Measurements from ENCODE around the gene APCDD1L. TPM values are rescaled to one million over a fixed set of nuclear protein-coding genes. Genes with fewer than 3 reads are reported as not detected.
"Not testable (repeated sequence)": the region's sequence is repeated elsewhere in the genome, so short reads cannot be mapped to it uniquely, and the experiment has no call there.

Gene APCDD1L
- total RNA-seq, 3 donors from 2014 or later = not detected

- no peaks in the 10 kb centered on the region for H3K27me3 Mint-ChIP-seq (ENCODE audit: low read depth)
- H3K4me1 Mint-ChIP-seq (ENCODE audit: low read depth) = peaks cover 27% of the 10 kb centered on the region
- H3K9me3 Mint-ChIP-seq = no peaks in the 10 kb centered on the region
- H3K36me3 Mint-ChIP-seq (ENCODE audit: insufficient read depth) = peaks cover 16% of the 10 kb centered on the region
- H3K4me3 Mint-ChIP-seq = no peak overlapping the region
- ATAC-seq = no peak
- no peak for DNase-seq
Measured at GRCh38 chr20:58428364-58428763, 86.8 kb downstream of the APCDD1L start.

- ATAC-seq; H3K4me3 Mint-ChIP-seq; DNase-seq; H3K27me3 Mint-ChIP-seq (ENCODE audit: low read depth); H3K9me3 Mint-ChIP-seq: not testable (repeated sequence)
- Mint-ChIP-seq H3K36me3 (ENCODE audit: insufficient read depth) (peaks cover 14% of the 10 kb centered on the region), H3K4me1 (ENCODE audit: low read depth) (peaks cover 19% of the 10 kb centered on the region)
Measured at GRCh38 chr20:58427571-58427970, 87.6 kb downstream of the APCDD1L start.

- no peaks in the 10 kb centered on the region for H3K9me3 Mint-ChIP-seq
- H3K36me3 Mint-ChIP-seq (ENCODE audit: insufficient read depth) = peaks cover 19% of the 10 kb centered on the region
- DNase-seq (no peak), ATAC-seq (no peak)
- H3K27me3 Mint-ChIP-seq (ENCODE audit: low read depth) = no peaks in the 10 kb centered on the region
- H3K4me1 Mint-ChIP-seq (ENCODE audit: low read depth) = peaks cover 11% of the 10 kb centered on the region
- no peak overlapping the region for H3K4me3 Mint-ChIP-seq
Measured at GRCh38 chr20:58424218-58424969, 90.8 kb downstream of the APCDD1L start.

- H3K9me3 Mint-ChIP-seq = no peaks in the 10 kb centered on the region
- no peak for ATAC-seq
Measured at GRCh38 chr20:58421497-58421850, 93.7 kb downstream of the APCDD1L start.

GRCh38 chr20:58420798-58421496 lies 94.3 kb downstream of the APCDD1L start:
- H3K4me1 Mint-ChIP-seq (ENCODE audit: low read depth) = peaks cover 30% of the 10 kb centered on the region
- no peaks in the 10 kb centered on the region for H3K9me3 Mint-ChIP-seq
- no peak for DNase-seq
- ATAC-seq = no peak
- H3K4me3 Mint-ChIP-seq = no peak overlapping the region
- H3K36me3 Mint-ChIP-seq (ENCODE audit: insufficient read depth) = peaks cover 31% of the 10 kb centered on the region
- no peaks in the 10 kb centered on the region for H3K27me3 Mint-ChIP-seq (ENCODE audit: low read depth)

More at GRCh38 chr20:58421497-58421850, 93.7 kb downstream of the APCDD1L start:
- Mint-ChIP-seq H3K4me3 (no peak overlapping the region), H3K4me1 (ENCODE audit: low read depth) (peaks cover 25% of the 10 kb centered on the region), H3K27me3 (ENCODE audit: low read depth) (no peaks in the 10 kb centered on the region), H3K36me3 (ENCODE audit: insufficient read depth) (peaks cover 31% of the 10 kb centered on the region)
- DNase-seq = no peak

GRCh38 chr20:58418949-58419748 lies 96.0 kb downstream of the APCDD1L start:
- ATAC-seq = peak; percentile 61 to 80
- H3K9me3 Mint-ChIP-seq = no peaks in the 10 kb centered on the region
- DNase-seq = no peak
- H3K4me1 Mint-ChIP-seq (ENCODE audit: low read depth) = peaks cover 34% of the 10 kb centered on the region
- H3K36me3 Mint-ChIP-seq (ENCODE audit: insufficient read depth) = peaks cover 28% of the 10 kb centered on the region
- H3K4me3 Mint-ChIP-seq = no peak overlapping the region
- H3K27me3 Mint-ChIP-seq (ENCODE audit: low read depth) = no peaks in the 10 kb centered on the region

GRCh38 chr20:58417438-58417837 lies 97.8 kb downstream of the APCDD1L start:
- DNase-seq (no peak), ATAC-seq (no peak)
- Mint-ChIP-seq H3K4me3 (no peak overlapping the region), H3K9me3 (no peaks in the 10 kb centered on the region), H3K27me3 (ENCODE audit: low read depth) (no peaks in the 10 kb centered on the region), H3K36me3 (ENCODE audit: insufficient read depth) (peaks cover 27% of the 10 kb centered on the region), H3K4me1 (ENCODE audit: low read depth) (peaks cover 34% of the 10 kb centered on the region)

- no peak for ATAC-seq
- no peak for DNase-seq
- Mint-ChIP-seq H3K9me3 (no peaks in the 10 kb centered on the region), H3K27me3 (ENCODE audit: low read depth) (no peaks in the 10 kb centered on the region), H3K4me3 (no peak overlapping the region), H3K36me3 (ENCODE audit: insufficient read depth) (peaks cover 28% of the 10 kb centered on the region), H3K4me1 (ENCODE audit: low read depth) (peaks cover 37% of the 10 kb centered on the region)
Measured at GRCh38 chr20:58416835-58417234, 98.4 kb downstream of the APCDD1L start.

GRCh38 chr20:58416057-58416456 lies 99.1 kb downstream of the APCDD1L start:
- Mint-ChIP-seq H3K27me3 (ENCODE audit: low read depth) (no peaks in the 10 kb centered on the region), H3K4me3 (no peak overlapping the region), H3K9me3 (no peaks in the 10 kb centered on the region), H3K36me3 (ENCODE audit: insufficient read depth) (peaks cover 28% of the 10 kb centered on the region), H3K4me1 (ENCODE audit: low read depth) (peaks cover 37% of the 10 kb centered on the region)
- ATAC-seq = no peak
- DNase-seq = no peak

GRCh38 chr20:58414786-58415185 lies 100.4 kb downstream of the APCDD1L start:
- DNase-seq; H3K27me3 Mint-ChIP-seq (ENCODE audit: low read depth); H3K4me3 Mint-ChIP-seq; H3K9me3 Mint-ChIP-seq; ATAC-seq: not testable (repeated sequence)
- peaks cover 21% of the 10 kb centered on the region for H3K36me3 Mint-ChIP-seq (ENCODE audit: insufficient read depth)
- H3K4me1 Mint-ChIP-seq (ENCODE audit: low read depth) = peaks cover 44% of the 10 kb centered on the region

GRCh38 chr20:58414216-58414615 lies 101.0 kb downstream of the APCDD1L start:
- H3K4me3 Mint-ChIP-seq; H3K9me3 Mint-ChIP-seq; DNase-seq; ATAC-seq; H3K27me3 Mint-ChIP-seq (ENCODE audit: low read depth): not testable (repeated sequence)
- Mint-ChIP-seq H3K4me1 (ENCODE audit: low read depth) (peaks cover 44% of the 10 kb centered on the region), H3K36me3 (ENCODE audit: insufficient read depth) (peaks cover 16% of the 10 kb centered on the region)

Other genes with a start within 250 kb of the APCDD1L start
- gene RAB22A, start 205.7 kb downstream of the APCDD1L start, total RNA-seq = 10 to 100 TPM; 15.9 to 17.9 (median 17.3) TPM
- gene VAPB, start 126.2 kb downstream of the APCDD1L start, total RNA-seq = 10 to 100 TPM; 34.8 to 39.1 (median 35.9) TPM
- gene STX16, start 135.9 kb upstream of the APCDD1L start, total RNA-seq = 10 to 100 TPM; 52.2 to 67.6 (median 55.4) TPM
- 10 to 100 TPM; 11.5 to 17.2 (median 16.4) TPM for gene NPEPL1, start 177.4 kb upstream of the APCDD1L start, total RNA-seq